Fibroblast of pulmonary artery (primary cell): Measurements from ENCODE around the gene MTX2.
"Not testable (repeated sequence)": the region's sequence is repeated elsewhere in the genome, so short reads cannot be mapped to it uniquely, and the experiment has no call there.

Experiments
- DNase-seq: peaks from one replicate; pipeline ENCODE4 v3.0.0-alpha.2; 2010; ENCODE audit warnings: low read depth
- H3K4me3 ChIP-seq: replicated peaks from 2 replicates; pipeline ENCODE4 v1.5.1; 2011; ENCODE audit warnings: low read depth, mild to moderate bottlenecking, control low read depth, low read length, moderate library complexity
- CTCF ChIP-seq: IDR thresholded peaks from 2 replicates; pipeline ENCODE4 v1.5.1; 2011; ENCODE audit warnings: mild to moderate bottlenecking, control low read depth, low read length, inconsistent platforms; ENCODE audit errors: missing control alignments

MTX2 gene

GRCh38 chr2:176297737-176298136, 28.5 kb downstream of the MTX2 start:
- no peak for DNase-seq
- no peak for TF ChIP-seq CTCF
- H3K4me3 ChIP-seq: no peak overlapping the region

GRCh38 chr2:176306020-176306419, 36.8 kb downstream of the MTX2 start:
- not testable (repeated sequence) for H3K4me3 ChIP-seq, DNase-seq

- TF ChIP-seq CTCF: no peak
- H3K4me3 ChIP-seq: no peak overlapping the region
- DNase-seq: peak; percentile 16
These were observed 48.0 kb downstream of the MTX2 start for GRCh38 chr2:176317199-176317598.

GRCh38 chr2:176317623-176318065, 48.4 kb downstream of the MTX2 start:
- no peak overlapping the region for H3K4me3 ChIP-seq
- TF ChIP-seq CTCF: no peak
- DNase-seq: no peak

GRCh38 chr2:176321916-176322315, 52.7 kb downstream of the MTX2 start:
- no peak overlapping the region for H3K4me3 ChIP-seq
- no peak for DNase-seq
- TF ChIP-seq CTCF: no peak

- DNase-seq: no peak
- no peak overlapping the region for H3K4me3 ChIP-seq
- TF ChIP-seq CTCF: no peak
These were observed 55.6 kb downstream of the MTX2 start for GRCh38 chr2:176324862-176325261.

GRCh38 chr2:176325732-176326131, 56.5 kb downstream of the MTX2 start:
- DNase-seq: no peak
- TF ChIP-seq CTCF: no peak
- H3K4me3 ChIP-seq: no peak overlapping the region
